Esophagus squamous epithelium (tissue), 4 donors: Measurements from ENCODE around the gene LGALS8.

Source experiments
- CTCF ChIP-seq, 6 experiments: fragments of 450-650 bp in 4 of 6; fragments of 200-600 bp in 2 of 6; sonication (generic) in 2 of 6; IDR thresholded peaks; one replicate each; pipeline ENCODE4 v1.5.1; 2016 to 2019; ENCODE audit warnings: antibody characterized with exemption in 6 of 6, mild to moderate bottlenecking in 4 of 6, moderate library complexity in 4 of 6
- POLR2A ChIP-seq, 4 donors: fragments of 450-650 bp; IDR thresholded peaks; one replicate each; pipeline ENCODE4 v1.6.1; 2017; ENCODE audit warnings: antibody characterized with exemption in 4 of 4, mild to moderate bottlenecking in 4 of 4, moderate library complexity in 3 of 4

DNA sequence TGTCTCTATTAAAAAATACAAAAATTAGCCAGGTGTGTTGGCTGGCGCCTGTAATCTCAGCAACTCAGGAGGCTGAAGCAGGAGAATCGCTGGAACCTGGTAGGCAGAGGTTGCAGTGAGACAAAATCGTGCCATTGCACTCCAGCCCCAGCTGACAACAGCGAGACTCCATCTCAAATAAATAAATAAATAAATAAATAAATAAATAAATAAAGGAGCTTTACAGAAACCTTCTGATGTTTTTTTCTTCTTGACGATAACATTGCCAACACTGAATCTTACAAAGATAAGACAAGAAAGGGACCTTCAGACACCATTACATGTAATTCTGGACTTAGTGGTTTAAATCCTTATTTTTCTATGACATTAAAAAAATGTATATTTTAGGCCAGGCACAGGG, 47.8 kb upstream of the LGALS8 start:
- TF ChIP-seq CTCF (IDR thresholded peaks at IDR 0.05), result no peak
- no peak for TF ChIP-seq POLR2A (IDR thresholded peaks at IDR 0.05)
